Upper lobe of left lung (tissue), 4 donors: ENCODE data around the gene SPATS2.

ENCODE experiments used
- POLR2A ChIP-seq, 4 donors: fragments of 450-650 bp; IDR thresholded peaks; one replicate each; pipeline ENCODE4 v1.5.1; 2016 to 2017; ENCODE audit warnings: antibody characterized with exemption in 4 of 4, mild to moderate bottlenecking in 2 of 4
- TF ChIP-seq, protein P1 (sequence below), 6 experiments: fragments of 450-650 bp in 4 of 6; fragments of 200-600 bp in 2 of 6; sonication (generic) in 2 of 6; IDR thresholded peaks; one replicate each; pipeline ENCODE4 v1.5.1; 2016 to 2019; ENCODE audit warnings: antibody characterized with exemption in 6 of 6

DNA sequence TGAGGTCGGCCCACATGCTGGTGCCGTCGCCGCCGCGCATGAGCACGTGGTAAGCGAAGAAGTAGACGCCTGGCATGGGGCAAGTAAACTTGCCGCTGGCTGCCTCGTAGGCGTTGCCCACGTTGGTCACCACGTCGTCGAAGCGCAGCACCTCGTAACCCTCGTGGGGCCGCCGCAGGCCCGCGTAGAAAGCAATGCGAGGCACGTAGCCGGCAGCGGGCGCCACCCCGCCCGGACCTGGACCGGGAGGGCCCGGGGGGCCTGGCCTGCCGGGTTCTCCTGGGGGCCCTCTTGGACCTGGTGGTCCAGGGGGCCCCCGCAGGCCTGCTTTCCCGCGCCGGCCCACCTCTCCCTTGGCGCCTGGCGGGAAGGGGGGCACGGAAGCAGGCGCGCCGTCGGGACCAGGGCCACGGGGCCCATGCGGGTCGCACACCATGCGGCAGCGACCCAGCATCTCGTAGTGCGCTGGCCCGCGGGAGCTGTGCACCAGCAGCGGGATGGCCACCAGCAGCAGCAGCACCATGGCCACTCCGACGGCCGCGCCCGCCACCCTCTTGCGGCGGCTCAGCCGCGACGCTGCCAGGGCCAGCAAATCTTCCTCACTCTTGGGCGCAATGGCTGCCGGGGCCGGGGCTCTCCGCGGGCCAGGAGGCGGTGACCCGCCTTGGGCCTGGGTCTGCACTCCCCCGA, 31.2 kb upstream of the SPATS2 start:
- TF ChIP-seq POLR2A (IDR thresholded peaks at IDR 0.05): no peak
- TF ChIP-seq, protein P1, sequence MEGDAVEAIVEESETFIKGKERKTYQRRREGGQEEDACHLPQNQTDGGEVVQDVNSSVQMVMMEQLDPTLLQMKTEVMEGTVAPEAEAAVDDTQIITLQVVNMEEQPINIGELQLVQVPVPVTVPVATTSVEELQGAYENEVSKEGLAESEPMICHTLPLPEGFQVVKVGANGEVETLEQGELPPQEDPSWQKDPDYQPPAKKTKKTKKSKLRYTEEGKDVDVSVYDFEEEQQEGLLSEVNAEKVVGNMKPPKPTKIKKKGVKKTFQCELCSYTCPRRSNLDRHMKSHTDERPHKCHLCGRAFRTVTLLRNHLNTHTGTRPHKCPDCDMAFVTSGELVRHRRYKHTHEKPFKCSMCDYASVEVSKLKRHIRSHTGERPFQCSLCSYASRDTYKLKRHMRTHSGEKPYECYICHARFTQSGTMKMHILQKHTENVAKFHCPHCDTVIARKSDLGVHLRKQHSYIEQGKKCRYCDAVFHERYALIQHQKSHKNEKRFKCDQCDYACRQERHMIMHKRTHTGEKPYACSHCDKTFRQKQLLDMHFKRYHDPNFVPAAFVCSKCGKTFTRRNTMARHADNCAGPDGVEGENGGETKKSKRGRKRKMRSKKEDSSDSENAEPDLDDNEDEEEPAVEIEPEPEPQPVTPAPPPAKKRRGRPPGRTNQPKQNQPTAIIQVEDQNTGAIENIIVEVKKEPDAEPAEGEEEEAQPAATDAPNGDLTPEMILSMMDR (IDR thresholded peaks at IDR 0.05): no peak
